ENCODE measurements around the gene PPT2.

- TF ChIP-seq ZNF274 (IDR thresholded peaks at IDR 0.05; ENCODE audit: borderline replicate concordance, extremely low read depth, low read length) = no peak
- TF ChIP-seq POLR2A (IDR thresholded peaks at IDR 0.05; ENCODE audit: control extremely low read depth in 1 of 2, low read depth in 2 of 2, low read length in 2 of 2) = no peak
- TF ChIP-seq POLR2AphosphoS5 (IDR thresholded peaks at IDR 0.05; ENCODE audit: low read depth, low read length) = no peak
- TF ChIP-seq YY1 (IDR thresholded peaks at IDR 0.05; ENCODE audit: low read depth, low read length) = no peak
Measured at GRCh38 chr6:32187009-32187709, 33.2 kb downstream of the PPT2 start.

All from H1 (cell line).